PFSK-1 (cell line): ENCODE measurements around the gene LINGO3.

ENCODE experiments used
- POLR2AphosphoS5 ChIP-seq: IDR thresholded peaks from 2 replicates; pipeline ENCODE4 v1.6.1; 2012; ENCODE audit warnings: low read depth, mild to moderate bottlenecking, control low read depth, low read length, moderate library complexity
- SIN3A ChIP-seq: IDR thresholded peaks from 2 replicates; pipeline ENCODE4 v1.6.1; 2012; ENCODE audit warnings: mild to moderate bottlenecking, low read length, moderate library complexity, borderline replicate concordance; ENCODE audit not compliant: insufficient read depth

DNA sequence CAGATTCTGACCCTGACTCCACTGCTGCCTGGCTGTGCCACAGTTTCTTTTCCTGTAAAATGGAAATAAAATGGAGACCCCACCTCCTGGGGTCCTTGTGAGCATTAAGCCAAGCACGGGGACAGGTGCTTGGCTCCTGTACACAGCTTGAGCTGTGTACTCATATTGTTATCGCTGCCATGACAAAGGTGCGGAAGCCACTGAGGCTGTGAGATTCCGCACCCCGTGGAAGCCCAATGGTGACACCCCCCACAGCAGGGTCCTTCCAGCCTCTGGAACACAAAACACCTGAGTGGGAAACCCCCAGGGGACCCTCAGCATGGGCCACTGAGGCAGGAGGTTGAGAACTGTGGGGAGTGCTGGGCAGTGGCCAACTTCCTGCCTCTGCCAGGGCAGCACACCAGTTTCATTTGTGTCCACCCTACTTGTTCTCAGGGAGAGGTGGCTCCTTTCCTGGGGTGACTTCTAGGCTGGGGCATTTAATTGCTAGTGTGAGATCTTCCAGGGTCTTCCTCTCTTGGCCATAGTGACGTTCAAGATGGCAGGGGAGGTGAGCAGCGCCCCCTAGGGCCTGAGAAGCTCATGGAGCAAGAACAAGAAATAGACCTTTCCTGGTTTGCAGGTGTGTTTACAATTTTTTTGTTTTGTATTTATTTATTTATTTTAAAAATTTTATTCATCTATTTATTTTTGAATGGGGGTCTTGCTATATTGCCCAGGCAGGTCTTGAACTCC, 46.3 kb downstream of the LINGO3 start:
- TF ChIP-seq POLR2AphosphoS5 (no peak), SIN3A (no peak)
